MM.1S (cell line): ENCODE data around the gene DBNL.

ENCODE experiments used
- DNase-seq: peaks from one replicate; pipeline ENCODE4 v3.0.0-alpha.2; 2015
- H2AFZ ChIP-seq: fragments of 300-600 bp; sonication (generic); 2 replicates; pipeline ENCODE4 v1.6.0; 2016; ENCODE audit warnings: antibody characterized with exemption, low read length
- H3F3A ChIP-seq: fragments of 300-600 bp; sonication (generic); 2 replicates; pipeline ENCODE4 v1.6.1; 2016; ENCODE audit warnings: mild to moderate bottlenecking, antibody characterized with exemption, low read length, moderate library complexity, mixed read lengths; ENCODE audit not compliant: insufficient read depth
- H3K27ac ChIP-seq: fragments of 300-600 bp; sonication (generic); 2 replicates; pipeline ENCODE4 v1.5.1; 2016; ENCODE audit warnings: mild to moderate bottlenecking, low read length
- H3K27me3 ChIP-seq: fragments of 300-600 bp; sonication (generic); replicated peaks from 2 replicates; pipeline ENCODE4 v1.6.0; 2016; ENCODE audit warnings: low read length; ENCODE audit not compliant: insufficient read depth
- H3K36me3 ChIP-seq: fragments of 300-600 bp; sonication (generic); replicated peaks from 2 replicates; pipeline ENCODE4 v1.6.1; 2016; ENCODE audit warnings: mild to moderate bottlenecking, low read length, mixed read lengths; ENCODE audit not compliant: insufficient read depth
- H3K4me1 ChIP-seq: fragments of 300-600 bp; sonication (generic); 2 replicates; pipeline ENCODE4 v1.6.1; 2016; ENCODE audit warnings: low read length, mixed read lengths
- H3K4me2 ChIP-seq: fragments of 300-600 bp; sonication (generic); 2 replicates; pipeline ENCODE4 v1.6.0; 2016; ENCODE audit warnings: low read depth, low read length
- H3K4me3 ChIP-seq: fragments of 300-600 bp; sonication (generic); 2 replicates; pipeline ENCODE4 v1.5.1; 2016; ENCODE audit warnings: low read length, mixed read lengths
- H3K79me2 ChIP-seq: fragments of 300-600 bp; sonication (generic); 2 replicates; pipeline ENCODE4 v1.6.1; 2016; ENCODE audit warnings: mixed run types, low read length, mixed read lengths
- H3K9ac ChIP-seq: fragments of 300-600 bp; sonication (generic); 2 replicates; pipeline ENCODE4 v1.6.1; 2016; ENCODE audit warnings: low read length, mixed read lengths
- H3K9me2 ChIP-seq: fragments of 300-600 bp; sonication (generic); replicated peaks from 2 replicates; pipeline ENCODE4 v1.6.1; 2016; ENCODE audit warnings: mild to moderate bottlenecking, low read length, mixed read lengths; ENCODE audit not compliant: insufficient read depth
- H3K9me3 ChIP-seq: fragments of 300-600 bp; sonication (generic); replicated peaks from 2 replicates; pipeline ENCODE4 v1.6.1; 2016; ENCODE audit warnings: mild to moderate bottlenecking, low read length, mixed read lengths; ENCODE audit not compliant: insufficient read depth
- H4K20me1 ChIP-seq: fragments of 300-600 bp; sonication (generic); 2 replicates; pipeline ENCODE4 v1.6.1; 2016; ENCODE audit warnings: mild to moderate bottlenecking, low read length, moderate library complexity, mixed read lengths; ENCODE audit not compliant: insufficient read depth
- EZH2 ChIP-seq: fragments of 300-600 bp; sonication (generic); optimal IDR thresholded peaks from 2 replicates; pipeline ENCODE3; 2017; ENCODE audit warnings: low read depth, mild to moderate bottlenecking, antibody characterized with exemption, low read length, mixed read lengths
- EZH2phosphoT487 ChIP-seq: fragments of 300-600 bp; sonication (generic); IDR thresholded peaks from 2 replicates; pipeline ENCODE4 v1.6.1; 2018; ENCODE audit warnings: antibody characterized with exemption, low read length
- TF ChIP-seq, protein P1 (sequence below): fragments of 300-600 bp; sonication (generic); IDR thresholded peaks from 2 replicates; pipeline ENCODE4 v1.5.1; 2016; ENCODE audit warnings: antibody characterized with exemption, low read length, mixed read lengths

Gene DBNL

DNA sequence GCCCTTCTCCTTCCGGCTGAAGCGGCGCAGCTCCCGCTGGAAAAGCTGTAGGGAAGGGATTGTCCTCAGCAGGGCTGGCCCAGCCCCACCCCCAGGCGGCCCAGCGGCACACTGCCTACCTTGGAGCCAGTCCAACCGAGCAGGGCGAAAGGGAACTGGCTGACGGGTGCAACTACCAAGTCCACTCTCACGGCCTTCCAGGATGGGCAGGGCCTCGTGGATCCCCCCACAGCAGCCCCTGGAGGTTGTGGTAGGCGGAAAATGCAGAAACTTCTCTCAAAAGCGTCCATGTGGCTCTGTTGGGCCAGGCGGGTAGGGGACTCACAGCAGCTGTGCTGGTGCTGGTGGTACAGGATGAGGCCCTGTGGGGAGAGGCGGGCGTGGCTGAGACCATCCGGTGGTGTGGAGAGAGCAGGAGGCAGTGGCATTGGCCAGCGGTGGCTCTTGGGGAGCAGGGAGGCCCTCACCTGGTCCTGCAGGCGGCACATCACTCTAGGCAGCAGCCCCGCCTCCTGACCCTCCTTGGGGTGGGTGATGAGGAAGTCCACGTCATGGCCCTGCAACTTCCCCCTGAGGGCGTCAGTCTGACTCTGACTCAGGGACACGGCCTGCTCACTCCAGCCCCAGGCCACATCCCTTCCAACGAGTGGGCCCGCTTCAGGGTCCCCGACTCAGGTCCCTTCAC lies 29.3 kb downstream of the DBNL start:
- H3K79me2 ChIP-seq, result no peaks in the 10 kb centered on the region
- no peak overlapping the region for H2AFZ ChIP-seq
- no peak overlapping the region for H3K27ac ChIP-seq
- no peak overlapping the region for H3K9ac ChIP-seq
- H3K27me3 ChIP-seq, result no peaks in the 10 kb centered on the region
- no peak for TF ChIP-seq EZH2phosphoT487
- TF ChIP-seq, protein P1, sequence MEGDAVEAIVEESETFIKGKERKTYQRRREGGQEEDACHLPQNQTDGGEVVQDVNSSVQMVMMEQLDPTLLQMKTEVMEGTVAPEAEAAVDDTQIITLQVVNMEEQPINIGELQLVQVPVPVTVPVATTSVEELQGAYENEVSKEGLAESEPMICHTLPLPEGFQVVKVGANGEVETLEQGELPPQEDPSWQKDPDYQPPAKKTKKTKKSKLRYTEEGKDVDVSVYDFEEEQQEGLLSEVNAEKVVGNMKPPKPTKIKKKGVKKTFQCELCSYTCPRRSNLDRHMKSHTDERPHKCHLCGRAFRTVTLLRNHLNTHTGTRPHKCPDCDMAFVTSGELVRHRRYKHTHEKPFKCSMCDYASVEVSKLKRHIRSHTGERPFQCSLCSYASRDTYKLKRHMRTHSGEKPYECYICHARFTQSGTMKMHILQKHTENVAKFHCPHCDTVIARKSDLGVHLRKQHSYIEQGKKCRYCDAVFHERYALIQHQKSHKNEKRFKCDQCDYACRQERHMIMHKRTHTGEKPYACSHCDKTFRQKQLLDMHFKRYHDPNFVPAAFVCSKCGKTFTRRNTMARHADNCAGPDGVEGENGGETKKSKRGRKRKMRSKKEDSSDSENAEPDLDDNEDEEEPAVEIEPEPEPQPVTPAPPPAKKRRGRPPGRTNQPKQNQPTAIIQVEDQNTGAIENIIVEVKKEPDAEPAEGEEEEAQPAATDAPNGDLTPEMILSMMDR, result no peak
- no peak for TF ChIP-seq EZH2
- no peak overlapping the region for H3K4me2 ChIP-seq
- 0 out of 2 replicates have a peak, but pooled peaks cover 3% of the 10 kb centered on the region for H3K4me1 ChIP-seq
- no peak for DNase-seq
- H3K9me3 ChIP-seq, result no peaks in the 10 kb centered on the region
- H3K9me2 ChIP-seq, result no peaks in the 10 kb centered on the region
- no peak overlapping the region for H3K4me3 ChIP-seq
- no peaks in the 10 kb centered on the region for H3K36me3 ChIP-seq
- no peaks in the 10 kb centered on the region for H4K20me1 ChIP-seq
- peaks cover 8% of the 10 kb centered on the region; the same call in 1 of the 2 replicates for H3F3A ChIP-seq

DNA sequence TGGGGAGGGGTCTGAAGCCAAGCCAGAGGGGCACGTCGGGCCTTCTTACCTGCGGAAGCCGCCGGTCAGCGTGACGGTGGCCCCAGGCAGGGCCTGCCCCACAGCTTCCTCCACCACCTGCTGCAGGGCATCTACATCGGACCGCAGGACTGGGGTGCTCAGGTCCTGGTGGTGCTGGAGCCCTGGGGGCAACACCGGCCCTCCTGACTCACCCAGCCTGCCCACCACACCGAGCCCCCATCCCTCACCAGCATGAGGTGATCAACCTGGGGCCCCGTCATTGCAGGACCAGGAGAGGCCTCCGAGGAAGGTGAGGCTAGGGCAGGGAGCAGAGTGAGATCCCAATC lies 29.8 kb downstream of the DBNL start:
- 0 out of 2 replicates have a peak, but pooled peaks cover 3% of the 10 kb centered on the region for H3K4me1 ChIP-seq
- H3K9ac ChIP-seq, result no peak overlapping the region
- H3K4me2 ChIP-seq, result no peak overlapping the region
- no peaks in the 10 kb centered on the region for H3K9me3 ChIP-seq
- no peaks in the 10 kb centered on the region for H3K27me3 ChIP-seq
- no peak overlapping the region for H3K4me3 ChIP-seq
- H3K9me2 ChIP-seq, result no peaks in the 10 kb centered on the region
- no peak overlapping the region for H3K27ac ChIP-seq
- H3F3A ChIP-seq, result peaks cover 8% of the 10 kb centered on the region; the same call in 1 of the 2 replicates
- H4K20me1 ChIP-seq, result no peaks in the 10 kb centered on the region
- DNase-seq, result no peak
- no peaks in the 10 kb centered on the region for H3K36me3 ChIP-seq
- TF ChIP-seq, protein P1, result no peak
- no peak for TF ChIP-seq EZH2phosphoT487
- no peak for TF ChIP-seq EZH2
- no peak overlapping the region for H2AFZ ChIP-seq
- H3K79me2 ChIP-seq, result no peaks in the 10 kb centered on the region

DNA sequence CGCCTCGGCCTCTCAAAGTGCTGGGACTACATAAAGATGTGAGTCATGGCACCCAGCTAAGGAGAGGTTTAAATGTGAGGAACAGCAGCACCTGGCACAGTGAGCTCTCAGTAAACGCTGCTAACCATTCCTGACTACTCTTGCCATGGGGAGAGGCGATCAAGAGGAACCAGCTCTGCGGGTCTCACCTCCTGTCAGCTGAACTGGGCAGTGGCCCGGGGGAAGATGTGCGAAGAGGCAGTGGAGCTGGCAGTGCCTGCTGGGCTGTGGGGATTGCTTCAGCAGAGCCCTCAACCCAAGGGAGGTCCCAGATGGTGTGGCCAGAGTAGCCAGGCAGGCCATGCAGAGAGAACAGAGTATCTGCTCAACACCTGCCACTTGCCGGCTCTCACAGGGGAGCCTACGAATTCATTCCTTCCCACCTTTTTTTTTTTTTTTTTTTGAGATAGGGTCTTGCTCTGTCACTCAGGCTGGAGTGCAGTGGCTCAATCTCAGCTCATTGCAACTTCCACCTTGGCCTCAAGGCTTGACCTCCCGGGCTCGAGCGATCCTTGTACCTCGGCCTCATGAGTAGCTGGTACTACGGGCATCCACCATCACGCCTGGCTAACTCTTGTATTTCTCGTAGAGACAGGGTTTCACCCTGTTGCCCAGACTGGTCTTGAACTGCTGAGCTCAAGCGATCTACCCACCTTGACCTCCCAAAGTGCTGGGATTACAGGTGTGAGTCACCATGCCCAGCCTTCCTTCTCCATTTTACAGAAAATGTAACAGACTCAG lies 31.0 kb downstream of the DBNL start:
- Histone ChIP-seq H3K4me3 (no peak overlapping the region), H3K9me2 (no peaks in the 10 kb centered on the region), H3K27ac (no peak overlapping the region), H3K9me3 (no peaks in the 10 kb centered on the region), H2AFZ (no peak overlapping the region), H3K4me2 (no peak overlapping the region), H4K20me1 (no peaks in the 10 kb centered on the region), H3K9ac (no peak overlapping the region), H3K79me2 (no peaks in the 10 kb centered on the region), H3K27me3 (no peaks in the 10 kb centered on the region), H3F3A (peaks cover 8% of the 10 kb centered on the region; the same call in 1 of the 2 replicates), H3K4me1 (0 out of 2 replicates have a peak, but pooled peaks cover 3% of the 10 kb centered on the region), H3K36me3 (no peaks in the 10 kb centered on the region)
- TF ChIP-seq, protein P1, result no peak
- TF ChIP-seq EZH2phosphoT487 (no peak), EZH2 (no peak)
- DNase-seq, result no peak
